ENCODE results near the gene NKAPD1. TPM values are rescaled to one million over a fixed set of nuclear protein-coding genes. Genes with fewer than 3 reads are reported as not detected.

Gene NKAPD1
- 28.0 and 33.5 TPM in 2 replicates for total RNA-seq

DNA sequence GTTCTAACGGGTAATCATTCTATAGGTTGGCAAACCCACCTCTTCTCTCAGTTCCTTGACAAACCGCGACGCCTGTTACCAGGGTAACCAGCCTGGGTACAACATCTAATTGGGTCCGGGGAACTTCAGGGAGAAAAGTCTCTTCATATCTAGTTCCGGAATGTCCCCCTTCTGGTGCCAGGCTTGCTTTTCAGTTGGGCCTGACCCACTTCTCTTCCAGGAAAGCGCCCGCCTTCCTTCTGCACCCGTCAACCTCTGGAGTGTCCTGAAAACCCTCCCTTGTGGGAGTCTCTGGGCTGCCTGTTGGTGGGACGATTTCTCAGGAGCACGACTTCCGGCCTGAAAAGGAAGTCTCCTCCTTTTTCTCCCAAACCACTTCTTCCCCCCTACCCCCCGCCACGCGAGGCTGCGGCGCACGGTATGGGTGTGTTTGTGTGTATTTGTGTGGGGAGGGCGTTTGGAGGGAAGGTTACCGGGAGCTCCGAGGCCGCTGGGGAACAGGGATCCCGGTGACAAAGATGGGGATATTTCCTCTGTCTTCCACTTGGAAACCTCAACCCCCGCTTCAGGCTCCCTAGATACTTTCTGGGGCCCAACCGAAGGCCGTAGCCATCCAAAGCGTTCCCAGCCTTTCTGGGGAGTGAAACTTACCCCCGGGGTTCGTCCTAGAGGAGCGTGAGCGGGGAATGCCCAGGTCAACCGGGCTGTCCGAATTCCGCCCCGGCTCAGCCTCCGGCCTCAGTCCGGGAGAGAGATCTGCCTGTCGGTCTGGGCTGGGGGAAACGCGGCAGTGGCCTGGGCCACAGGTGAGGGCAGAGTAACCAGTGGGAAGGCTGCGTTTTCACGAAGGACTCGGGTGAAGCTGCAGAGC lies at the start of gene NKAPD1, which contains the start of gene PIH1D2:
Gene NKAPD1, plus strand, starts transcription at position 359 of the 871 bp plus-strand sequence. CDS start 1,276 bp downstream, outside the sequence.
Gene PIH1D2, minus strand, starts transcription at position 77 of the 871 bp plus-strand sequence. CDS start 843 bp downstream, outside the sequence.

DNA sequence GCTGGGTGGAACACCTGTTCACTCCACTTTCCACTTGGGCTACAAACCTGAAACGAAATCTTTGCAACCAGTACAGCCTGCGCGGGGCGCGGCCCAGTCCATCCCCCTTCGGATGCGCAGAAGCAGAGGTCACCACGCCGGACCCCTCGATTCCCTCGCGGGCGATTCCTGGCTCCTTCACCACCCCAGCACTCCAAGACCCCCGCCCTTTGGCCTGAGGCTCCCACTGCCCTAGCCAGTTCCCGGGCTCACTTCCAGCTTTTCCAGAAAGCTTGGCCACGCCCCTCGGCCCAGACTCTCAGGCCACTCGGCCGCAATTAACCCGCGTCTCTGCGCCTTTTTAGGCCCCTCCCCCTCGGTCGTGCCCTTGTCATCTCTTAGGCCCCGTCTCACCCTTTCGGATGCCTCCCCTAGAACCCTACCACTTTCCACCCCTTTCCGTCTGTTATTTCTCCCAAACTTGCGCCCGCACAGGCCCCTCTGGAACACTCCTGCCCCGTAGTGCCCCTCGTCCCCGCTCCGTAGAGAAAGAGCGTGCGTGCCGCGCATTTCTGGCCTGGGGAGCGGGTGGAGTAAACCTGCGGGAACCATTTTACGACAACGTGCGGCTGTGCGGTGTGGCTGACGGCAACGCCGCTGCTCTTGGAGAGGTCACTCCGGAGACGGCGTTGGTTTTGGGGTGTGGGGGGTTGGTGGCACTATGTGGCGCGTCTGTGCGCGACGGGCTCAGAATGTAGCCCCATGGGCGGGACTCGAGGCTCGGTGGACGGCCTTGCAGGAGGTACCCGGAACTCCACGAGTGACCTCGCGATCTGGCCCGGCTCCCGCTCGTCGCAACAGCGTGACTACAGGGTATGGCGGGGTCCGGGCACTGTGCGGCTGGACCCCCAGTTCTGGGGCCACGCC lies 49.1 kb upstream of the NKAPD1 start, which contains the start of gene DLAT:
Gene DLAT, plus strand, starts transcription at position 636 of the 906 bp plus-strand sequence. Its CDS starts 65 bp downstream, at position 701.

GRCh38 chr11:112086422-112087191 lies 12.5 kb downstream of the NKAPD1 start, which contains the start of the genes SDHD and TIMM8B:
TSS of gene SDHD (plus strand) at chr11:112086873. CDS start at chr11:112086908, 35 bp downstream.
TSS of gene TIMM8B (minus strand) at chr11:112086756. CDS start at chr11:112086723, 33 bp downstream.

Other genes starting within 250 kb of the NKAPD1 start
- 33.0 and 41.0 TPM in 2 replicates for gene ALG9, start 202.7 kb upstream of the NKAPD1 start, total RNA-seq
- 2.1 and 2.4 TPM in 2 replicates for gene FDXACB1, start 195.1 kb upstream of the NKAPD1 start, total RNA-seq
- gene CFAP68, start 194.8 kb upstream of the NKAPD1 start, total RNA-seq, result 15.9 and 21.2 TPM in 2 replicates
- 1.0 and 13.2 TPM in 2 replicates for gene CRYAB, start 162.5 kb upstream of the NKAPD1 start, total RNA-seq
- gene HSPB2, start 161.6 kb upstream of the NKAPD1 start, total RNA-seq, result not detected in 2 replicates
- 1.0 and 1.1 TPM in 2 replicates for gene C11orf52, start 155.4 kb upstream of the NKAPD1 start, total RNA-seq
- 16.5 and 20.2 TPM in 2 replicates for gene DIXDC1, start 137.0 kb upstream of the NKAPD1 start, total RNA-seq
- gene DLAT, start 48.9 kb upstream of the NKAPD1 start, total RNA-seq, result 34.2 and 39.6 TPM in 2 replicates
- gene PIH1D2, start 282 bp upstream of the NKAPD1 start, total RNA-seq, result 0.50 and 0.68 TPM in 2 replicates
- 44.0 and 54.7 TPM in 2 replicates for gene TIMM8B, start 12.5 kb downstream of the NKAPD1 start, total RNA-seq
- 140 and 215 TPM in 2 replicates for gene SDHD, start 12.6 kb downstream of the NKAPD1 start, total RNA-seq
- gene IL18, start 89.8 kb downstream of the NKAPD1 start, total RNA-seq, result 23.3 and 40.0 TPM in 2 replicates
- gene TEX12, start 93.1 kb downstream of the NKAPD1 start, total RNA-seq, result under 0.01 and 0.50 TPM in 2 replicates
- gene BCO2, start 101.2 kb downstream of the NKAPD1 start, total RNA-seq, result 0.68 and 1.6 TPM in 2 replicates
- 41.6 and 66.0 TPM in 2 replicates for gene PTS, start 152.1 kb downstream of the NKAPD1 start, total RNA-seq
- not detected in 2 replicates for gene PLET1, start 186.6 kb downstream of the NKAPD1 start, total RNA-seq